HepG2 (cell line): ENCODE results near the gene ZBTB22. TPM values are rescaled to one million over a fixed set of nuclear protein-coding genes. Genes with fewer than 3 reads are reported as not detected.

Experiments
- AGO2 ChIP-seq: fragments of 200-400 bp; formaldehyde crosslinking; optimal IDR thresholded peaks from 2 replicates; pipeline ENCODE3; 2017; ENCODE audit warnings: mild to moderate bottlenecking, low read depth, low read length, moderate library complexity
- ASH2L ChIP-seq: fragments of 300-600, 200-600 bp; sonication (generic); IDR thresholded peaks from 2 replicates; pipeline ENCODE4 v1.7.0; 2017; ENCODE audit warnings: low read depth, mild to moderate bottlenecking, moderate library complexity, mixed read lengths, low read length; ENCODE audit not compliant: insufficient read length
- FOXO1 ChIP-seq: sonication (generic); formaldehyde crosslinking; IDR thresholded peaks from 2 replicates; pipeline ENCODE4 v1.4.0; 2020; ENCODE audit warnings: missing genetic modification reagents
- HCFC1 ChIP-seq: fragments of 150-350 bp; IDR thresholded peaks from 2 replicates; pipeline ENCODE4 v1.6.1; 2014; ENCODE audit warnings: low read depth, low read length
- IRX3 ChIP-seq: sonication (generic); formaldehyde crosslinking; IDR thresholded peaks from 2 replicates; pipeline ENCODE4 v1.8.1; 2023; ENCODE audit warnings: mild to moderate bottlenecking, low read depth, missing genetic modification reagents, borderline replicate concordance
- KMT2A ChIP-seq: sonication (generic); formaldehyde crosslinking; IDR thresholded peaks from 2 replicates; pipeline ENCODE4 v1.4.0; 2020; ENCODE audit warnings: missing genetic modification reagents
- MAZ ChIP-seq, 2 experiments: sonication (generic) in 1 of 2; formaldehyde crosslinking in 1 of 2; IDR thresholded peaks; 2 replicates each; pipeline versions ENCODE4 v1.5.0 to v1.6.1; 2012 to 2020; ENCODE audit warnings: low read depth in 2 of 2, mild to moderate bottlenecking in 2 of 2, borderline replicate concordance in 1 of 2, improper control_type of control experiment in 1 of 2, low read length in 1 of 2, missing genetic modification reagents in 1 of 2, moderate library complexity in 1 of 2
- NCOR1 ChIP-seq: fragments of 200-600 bp; sonication (generic); IDR thresholded peaks from 2 replicates; pipeline ENCODE4 v1.7.0; 2017; ENCODE audit warnings: antibody characterized with exemption, low read length, borderline replicate concordance
- NRL ChIP-seq: sonication (generic); formaldehyde crosslinking; IDR thresholded peaks from 2 replicates; pipeline ENCODE4 v1.5.0; 2020; ENCODE audit warnings: missing genetic modification reagents, mild to moderate bottlenecking, moderate library complexity, borderline replicate concordance
- PATZ1 ChIP-seq: sonication (generic); formaldehyde crosslinking; IDR thresholded peaks from 2 replicates; pipeline ENCODE4 v1.4.0; 2020; ENCODE audit warnings: missing genetic modification reagents
- RERE ChIP-seq: IDR thresholded peaks from 2 replicates; pipeline ENCODE4 v1.6.1; 2016; ENCODE audit warnings: low read depth, missing genetic modification reagents, missing compliant biosample characterization
- RFXAP ChIP-seq: sonication (generic); formaldehyde crosslinking; IDR thresholded peaks from 2 replicates; pipeline ENCODE4 v1.4.0; 2020; ENCODE audit warnings: missing genetic modification reagents, borderline replicate concordance
- SPEN ChIP-seq: sonication (generic); formaldehyde crosslinking; IDR thresholded peaks from 2 replicates; pipeline ENCODE4 v1.5.1; 2020; ENCODE audit warnings: low read depth, mild to moderate bottlenecking, missing genetic modification reagents
- TFE3 ChIP-seq: IDR thresholded peaks from 2 replicates; pipeline ENCODE4 v1.6.1; 2016
- TGIF2 ChIP-seq: IDR thresholded peaks from 2 replicates; pipeline ENCODE4 v1.6.1; 2016; ENCODE audit warnings: control low read depth, missing compliant biosample characterization
- ZNF558 ChIP-seq: sonication (generic); formaldehyde crosslinking; IDR thresholded peaks from 2 replicates; pipeline ENCODE4 v1.9.0; 2022; ENCODE audit warnings: mild to moderate bottlenecking, missing genetic modification reagents, borderline replicate concordance
- ZNF672 ChIP-seq: sonication (generic); formaldehyde crosslinking; IDR thresholded peaks from 2 replicates; pipeline ENCODE4 v1.8.1; 2022; ENCODE audit warnings: missing genetic modification reagents
- ZNF710 ChIP-seq: sonication (generic); formaldehyde crosslinking; IDR thresholded peaks from 2 replicates; pipeline ENCODE4 v1.5.0; 2020; ENCODE audit warnings: mild to moderate bottlenecking, missing genetic modification reagents, borderline replicate concordance
- polyA plus RNA-seq, 8 experiments: library from polyadenylated mRNA; depleted of rRNA in 3 of 8; stranded (reverse) in 7 of 8; unstranded in 1 of 8; fragments of >200 nt; fragmentation: Illumina TruSeq in 4 of 8; extraction: Trizol in 4 of 8; gene quantifications; 2 replicates each; pipeline versions ENCODE4 v1.2.1 to v1.2.3, GENCODE V29; 2011 to 2016; ENCODE audit warnings: low read depth in 4 of 8, missing spikeins in 1 of 8, mixed read lengths in 1 of 8; ENCODE audit not compliant: insufficient read depth in 1 of 8
- total RNA-seq, 5 experiments: library from RNA; depleted of rRNA; stranded (reverse); fragments of >200 nt; fragmentation: Illumina TruSeq; extraction: Trizol; gene quantifications; 2 replicates each; pipeline ENCODE4 v1.2.3, GENCODE V29; 2016; ENCODE audit warnings: low read depth in 1 of 5

Gene ZBTB22
- total and polyA plus RNA-seq, 2 of the 13 experiments (the other 11 are each of a cell fraction or from before 2014, with no cell fraction given): 8.0 to 10.6 TPM

GRCh38 chr6:33297406-33297955, 20.1 kb downstream of the ZBTB22 start (continued):
- TF ChIP-seq MAZ (IDR thresholded peaks at IDR 0.05; ENCODE audit: borderline replicate concordance, low read depth, low read length) (0 out of 2 replicates have a peak, but pooled peaks have one; percentile 56), MAZ (CRISPR knock-in tag; IDR thresholded peaks at IDR 0.05; ENCODE audit: low read depth) (no peak), PATZ1 (CRISPR knock-in tag) (peak; percentile 36; the same call in 1 of the 2 replicates), ASH2L (peak; percentile 26), NCOR1 (peak; percentile 47; the same call in 1 of the 2 replicates), IRX3 (CRISPR knock-in tag) (no peak), AGO2 (peak; percentile 15), ZNF710 (no peak), NRL (CRISPR knock-in tag) (peak; percentile 63; the same call in 1 of the 2 replicates), TGIF2 (CRISPR knock-in tag) (0 out of 2 replicates have a peak, but pooled peaks have one; percentile 13), FOXO1 (CRISPR knock-in tag) (no peak), TFE3 (CRISPR knock-in tag) (no peak), SPEN (CRISPR knock-in tag) (0 out of 2 replicates have a peak, but pooled peaks have one; percentile 27), ZNF672 (CRISPR knock-in tag) (no peak), HCFC1 (no peak), KMT2A (no peak), RFXAP (CRISPR knock-in tag) (no peak), RERE (CRISPR knock-in tag) (no peak), ZNF558 (CRISPR knock-in tag) (no peak)
